Measurements from ENCODE around the gene NTHL1. TPM values are rescaled to one million over a fixed set of nuclear protein-coding genes. Genes with fewer than 3 reads are reported as not detected.

NTHL1 gene
- total and polyA plus RNA-seq, 2 of the 13 experiments (the other 11 are each of a cell fraction or from before 2014, with no cell fraction given) = 47.5 to 64.9 TPM

DNA sequence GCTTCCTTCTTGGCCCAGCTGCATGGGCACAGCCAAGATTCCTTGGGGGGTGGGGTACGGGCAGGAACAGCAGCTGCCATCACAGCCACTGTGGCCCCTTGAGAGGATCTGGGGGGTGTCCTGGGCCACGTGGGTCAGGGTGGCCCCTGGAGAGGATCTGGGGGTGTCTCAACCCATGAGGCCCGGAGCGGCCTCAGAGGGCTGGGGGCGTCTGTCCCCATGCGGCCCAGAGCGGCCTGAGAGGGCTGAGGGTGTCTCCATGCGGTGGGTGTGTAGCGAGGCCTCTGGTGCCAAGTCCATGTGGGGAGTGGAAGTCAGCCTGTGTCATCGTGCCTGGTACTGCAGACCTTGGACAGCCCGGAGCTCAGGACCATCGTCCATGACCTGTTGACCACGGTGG lies 13.9 kb upstream of the NTHL1 start:
- Histone ChIP-seq H3K36me3 (replicated peaks in 1 of 2; ENCODE audit: control insufficient read depth in 1 of 2, insufficient read depth in 2 of 2, low read length in 2 of 2) (peaks cover 13% of the 10 kb centered on the region in 2 experiments), H4K20me1 (ENCODE audit: insufficient read depth, low read length) (no peaks in the 10 kb centered on the region), H3K4me1 (ENCODE audit: insufficient read depth, low read length) (no peaks in the 10 kb centered on the region), H3K27ac (ENCODE audit: extremely low read length, insufficient read depth, low read length) (peak overlapping the region; percentile 55), H3K4me3 (replicated peaks in 1 of 3; ENCODE audit: insufficient read depth in 1 of 3, low read depth in 2 of 3, low read length in 3 of 3) (no peak overlapping the region), H3K4me2 (ENCODE audit: low read depth, low read length) (no peak overlapping the region), H3K9ac (ENCODE audit: insufficient read depth, low read depth, low read length) (no peak overlapping the region), H3K9me3 (ENCODE audit: low read length) (no peaks in the 10 kb centered on the region), H3K79me2 (ENCODE audit: insufficient read depth, low read length) (no peaks in the 10 kb centered on the region), H3K27me3 (ENCODE audit: control insufficient read depth in 1 of 2, insufficient read depth in 2 of 2, low read length in 2 of 2) (no peaks in the 10 kb centered on the region), H2AFZ (ENCODE audit: low read length) (no peak overlapping the region)
- in situ Hi-C loops (cut with HindIII; ENCODE audit: extremely low pct_ligation_motif_present, low pct_unique_long_range_greater_than_20kb) (no loop called here), intact Hi-C loops (cut with micrococcal nuclease; ENCODE audit: unreplicated experiment) (no loop called here)
- 89% methylated on average over 6 of the region's 13 CpGs for WGBS (ENCODE audit: low lambda C conversion rate)
- ATAC-seq (no peak; the same call in 1 of the 3 replicates), DNase-seq (ENCODE audit: low spot score) (no peak), FAIRE-seq (no peak)
- ChIA-PET POLR2A (no interaction called here), CTCF (ENCODE audit: low intra/inter-chr PET ratio, low total read pairs) (no interaction called here)
- no TSS peak for BruUV-seq (replicated peaks)
- no peak for TF ChIP-seq SP1 (IDR thresholded peaks at IDR 0.05)
- TF ChIP-seq SP1 (CRISPR knock-in tag; IDR thresholded peaks at IDR 0.05) = no peak
- TF ChIP-seq HNRNPL (IDR thresholded peaks at IDR 0.05; ENCODE audit: low read depth, low read length) = no peak
- TF ChIP-seq ZNF512 (CRISPR knock-in tag; IDR thresholded peaks at IDR 0.05) = no peak
- TF ChIP-seq SIX1 (CRISPR knock-in tag; IDR thresholded peaks at IDR 0.05; ENCODE audit: borderline replicate concordance) = no peak
- TF ChIP-seq SKI (IDR thresholded peaks at IDR 0.05; ENCODE audit: partially characterized antibody) = no peak
- TF ChIP-seq ATF7-NPFF (CRISPR knock-in tag; IDR thresholded peaks at IDR 0.05; ENCODE audit: low read depth) = no peak
- no peak for TF ChIP-seq ZNF672 (CRISPR knock-in tag; IDR thresholded peaks at IDR 0.05)
- no peak for TF ChIP-seq MEIS1 (CRISPR knock-in tag; IDR thresholded peaks at IDR 0.05; ENCODE audit: borderline replicate concordance)
